Measurements from ENCODE around the gene RYR2.

Gene RYR2

GRCh38 chr1:237206065-237206414 is 164.1 kb downstream of the RYR2 start:
- DNase-seq, result no peak

- no peak for DNase-seq
Measured at GRCh38 chr1:237211031-237211430, 169.0 kb downstream of the RYR2 start.

DNA sequence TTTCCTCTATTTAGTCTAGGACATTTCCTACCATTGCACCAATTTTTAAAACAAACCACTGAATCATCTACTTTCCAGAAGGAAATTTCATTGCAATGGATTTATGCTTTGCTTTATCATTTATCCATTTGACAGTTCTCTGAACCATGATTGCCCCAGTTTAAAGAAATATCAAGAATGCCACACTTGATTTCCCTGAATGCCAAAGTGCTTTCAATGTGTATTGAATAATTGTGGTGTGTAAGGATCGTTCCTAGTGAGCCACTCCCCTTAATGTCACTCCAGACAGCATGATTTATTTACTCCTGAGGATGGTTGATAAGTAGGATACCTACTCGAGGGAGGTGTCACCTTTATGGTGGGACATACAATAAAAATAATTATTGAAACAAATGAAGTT is 169.6 kb downstream of the RYR2 start:
- no peak for DNase-seq

GRCh38 chr1:237219751-237220642 is 178.0 kb downstream of the RYR2 start:
- no peak for DNase-seq

DNA sequence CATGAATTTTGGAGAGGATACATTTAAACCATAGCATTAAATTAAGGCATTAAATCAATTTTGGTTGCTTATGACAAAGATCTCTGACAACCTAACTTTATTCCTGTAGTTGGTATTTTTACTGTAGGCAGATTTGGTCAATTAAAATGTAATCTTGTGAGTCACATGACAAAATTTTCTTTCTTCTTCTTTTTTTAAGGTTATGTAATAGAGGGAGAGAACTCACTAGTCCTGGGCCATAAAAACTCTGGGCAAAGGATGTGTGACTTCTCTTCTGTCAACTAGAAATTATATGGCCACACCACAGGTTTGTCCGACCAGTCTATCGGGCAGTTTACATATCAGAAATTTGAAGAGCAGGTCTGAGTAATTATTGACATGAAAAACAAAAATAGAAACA is 181.4 kb downstream of the RYR2 start:
- no peak for DNase-seq

DNA sequence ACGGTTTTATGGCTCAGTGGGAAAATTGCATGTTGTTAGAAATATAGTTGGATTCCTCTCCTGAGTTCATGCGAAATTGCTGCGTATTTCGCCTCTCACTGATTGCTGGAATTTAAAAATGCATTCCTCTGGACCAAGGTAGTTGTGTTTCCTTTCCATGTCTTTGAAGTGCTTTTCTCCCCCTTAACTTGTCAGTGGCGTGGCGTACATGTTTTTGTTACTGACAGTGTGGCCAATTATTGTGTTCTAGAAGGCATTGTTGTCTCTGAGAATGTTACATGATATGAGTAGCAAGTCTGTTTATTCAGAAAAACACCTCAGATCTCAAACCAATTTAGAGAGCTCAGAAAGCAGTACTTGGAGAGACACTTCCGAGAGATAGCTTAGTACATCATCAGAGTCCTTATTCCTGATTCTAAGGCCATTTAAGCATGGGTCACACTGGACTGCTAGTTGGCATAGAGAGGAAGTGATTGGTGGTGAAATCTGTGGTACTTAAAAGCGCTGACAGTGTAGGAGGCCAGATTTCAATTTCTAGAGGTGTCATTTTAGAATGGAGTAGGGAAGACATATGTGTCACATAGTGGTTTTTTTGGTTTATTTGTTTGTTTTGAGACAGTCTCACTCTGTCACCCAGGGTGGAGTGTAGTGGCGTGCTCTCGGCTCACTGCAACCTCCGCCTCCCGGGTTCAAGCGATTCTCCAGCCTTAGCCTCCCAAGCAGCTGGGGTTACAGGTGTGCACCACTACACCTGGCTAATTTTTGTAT is 184.4 kb downstream of the RYR2 start:
- no peak for DNase-seq

- no peak for DNase-seq
Measured at GRCh38 chr1:237227476-237227875, 185.5 kb downstream of the RYR2 start.

- DNase-seq, result no peak
Measured at GRCh38 chr1:237228421-237228820, 186.4 kb downstream of the RYR2 start.

GRCh38 chr1:237229333-237229732 is 187.3 kb downstream of the RYR2 start:
- no peak for DNase-seq

DNA sequence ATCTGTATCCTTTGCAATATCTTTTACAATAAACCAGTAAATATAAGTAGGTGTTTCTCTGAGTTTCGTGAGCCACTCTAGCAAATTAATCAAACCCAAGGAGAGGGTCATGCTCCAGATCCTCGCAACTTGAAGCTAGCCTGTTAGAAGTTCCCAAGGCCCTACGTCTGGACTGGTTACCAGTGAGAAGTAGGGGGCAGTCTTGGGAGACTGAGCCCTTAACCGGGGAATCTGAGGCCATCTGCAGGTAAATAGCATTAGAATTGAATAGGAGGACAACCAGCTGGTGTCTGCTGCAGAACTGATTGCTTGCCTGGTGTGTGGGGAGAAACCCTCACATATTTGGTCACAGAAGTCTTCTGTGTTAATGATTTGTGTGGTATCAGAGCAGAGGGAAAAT is 190.5 kb downstream of the RYR2 start:
- DNase-seq, result no peak

DNA sequence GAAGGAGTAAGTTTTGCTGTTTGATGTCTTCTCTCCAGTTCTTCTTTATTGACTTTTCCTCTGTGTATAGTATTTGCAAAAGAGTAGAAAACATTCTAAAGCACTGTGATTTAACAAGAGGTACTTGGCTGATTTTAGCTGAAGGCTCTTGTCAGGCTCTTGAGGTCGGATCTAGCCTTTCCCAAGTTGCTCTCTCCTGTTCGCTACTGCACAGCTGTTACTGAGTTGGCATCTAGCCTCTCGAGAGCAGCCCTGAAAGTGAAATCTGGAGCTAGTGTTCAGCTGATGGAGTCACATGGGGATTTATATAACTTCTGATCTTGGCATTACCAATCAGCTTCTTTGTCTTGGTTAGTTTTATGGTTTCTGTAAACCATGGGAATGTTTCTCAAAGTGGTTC is 193.1 kb downstream of the RYR2 start:
- DNase-seq, result no peak

GRCh38 chr1:237237721-237238120 is 195.7 kb downstream of the RYR2 start:
- DNase-seq, result no peak

- no peak for DNase-seq
Measured at GRCh38 chr1:237239248-237239647, 197.3 kb downstream of the RYR2 start.

- no peak for DNase-seq
Measured at GRCh38 chr1:237241038-237241437, 199.1 kb downstream of the RYR2 start.

- DNase-seq, result no peak
Measured at GRCh38 chr1:237244778-237245177, 202.8 kb downstream of the RYR2 start.

GRCh38 chr1:237247442-237247841 is 205.5 kb downstream of the RYR2 start:
- no peak for DNase-seq

DNA sequence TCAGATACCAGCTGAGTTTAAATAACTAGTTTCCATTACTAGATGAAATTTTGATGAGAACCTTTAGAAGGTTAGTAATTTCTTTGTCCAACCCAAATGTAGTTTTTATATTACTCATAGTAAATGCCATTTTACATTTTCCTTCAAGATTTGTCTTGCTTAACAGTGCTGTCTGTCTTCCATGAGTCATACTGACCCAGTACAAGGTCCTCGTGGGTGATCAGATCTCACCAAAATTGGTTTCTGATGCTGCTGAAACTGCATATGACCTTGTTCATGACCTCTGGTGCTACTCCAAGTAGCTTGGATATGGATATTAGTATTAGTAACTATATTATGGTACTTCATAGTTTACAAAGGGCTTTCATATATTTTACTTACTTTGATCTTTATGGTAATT is 207.1 kb downstream of the RYR2 start:
- no peak for DNase-seq

GRCh38 chr1:237250055-237250454 is 208.1 kb downstream of the RYR2 start:
- no peak for DNase-seq

DNA sequence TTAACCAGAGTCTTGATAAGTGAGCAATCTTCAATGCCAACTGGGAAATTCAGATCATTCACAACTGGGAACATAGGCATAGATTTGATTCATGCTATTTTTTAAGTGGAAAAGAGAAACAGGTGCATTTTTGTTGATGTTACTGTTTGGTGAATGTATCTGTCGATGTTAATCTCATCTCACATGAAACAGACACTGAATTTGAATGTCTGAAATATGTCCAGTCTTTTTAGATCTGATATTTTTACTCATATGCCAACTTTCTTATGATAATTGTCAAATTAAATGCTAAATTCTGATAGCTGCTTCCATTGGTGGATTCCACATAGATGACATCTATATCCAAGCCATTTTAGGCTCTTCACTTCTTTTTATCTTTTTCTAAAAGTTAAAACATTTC is 213.1 kb downstream of the RYR2 start:
- no peak for DNase-seq

DNA sequence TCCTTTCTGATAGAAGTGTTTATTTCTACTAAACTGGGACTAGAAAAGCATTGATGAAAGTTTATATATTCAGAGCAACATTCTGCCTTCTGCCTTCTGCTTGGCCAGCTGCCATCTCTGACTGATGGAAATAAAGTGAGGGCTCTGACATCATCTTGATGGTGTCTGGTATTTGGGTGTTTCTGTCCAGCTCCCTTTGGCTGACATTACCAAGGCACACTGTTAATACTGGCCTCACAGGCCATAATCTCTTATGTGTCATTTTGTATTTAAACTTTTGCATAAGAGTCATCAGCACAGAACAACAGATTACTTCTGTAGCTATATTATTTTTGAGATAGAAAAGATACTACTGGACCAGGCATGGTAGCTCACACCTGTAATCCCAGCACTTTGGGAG is 216.9 kb downstream of the RYR2 start:
- DNase-seq, result no peak

DNA sequence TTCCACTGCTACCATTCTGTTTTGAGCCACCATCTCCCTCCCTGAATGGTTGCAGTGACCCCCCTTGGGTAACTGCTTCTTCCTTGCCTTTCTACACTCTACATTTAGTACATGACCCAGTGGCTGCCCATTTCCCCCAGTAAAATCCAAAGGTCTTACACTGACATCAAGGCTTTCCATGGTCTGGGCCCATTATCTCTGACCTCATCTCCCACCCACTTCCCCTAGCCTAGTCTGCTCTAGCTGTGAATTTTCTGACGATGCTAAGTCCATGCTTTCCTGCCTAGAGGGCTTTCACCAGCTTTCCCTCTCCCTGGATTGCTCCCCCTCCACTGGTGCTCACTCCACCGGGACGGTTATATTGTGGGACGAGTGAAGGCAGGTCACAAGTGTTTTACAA is 219.2 kb downstream of the RYR2 start:
- no peak for DNase-seq

DNA sequence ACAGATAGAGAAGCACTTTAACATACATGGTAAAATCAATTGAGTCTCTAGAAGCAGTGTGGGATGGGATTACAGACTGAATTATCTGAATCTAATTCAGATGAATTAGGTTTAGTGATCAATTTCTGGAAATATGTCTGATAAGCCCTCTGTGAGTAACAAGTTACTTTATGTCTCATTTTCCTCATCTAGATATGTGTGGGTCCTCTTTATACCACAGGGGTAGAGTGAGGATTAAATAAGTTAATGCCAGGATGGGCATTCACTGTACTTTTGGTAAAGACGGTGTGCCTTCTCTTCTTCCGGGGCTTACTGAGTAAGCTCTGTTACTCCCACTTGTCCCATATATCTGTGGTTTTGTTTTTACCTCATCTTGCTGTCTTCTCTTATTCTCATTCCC is 225.8 kb downstream of the RYR2 start:
- no peak for DNase-seq

DNA sequence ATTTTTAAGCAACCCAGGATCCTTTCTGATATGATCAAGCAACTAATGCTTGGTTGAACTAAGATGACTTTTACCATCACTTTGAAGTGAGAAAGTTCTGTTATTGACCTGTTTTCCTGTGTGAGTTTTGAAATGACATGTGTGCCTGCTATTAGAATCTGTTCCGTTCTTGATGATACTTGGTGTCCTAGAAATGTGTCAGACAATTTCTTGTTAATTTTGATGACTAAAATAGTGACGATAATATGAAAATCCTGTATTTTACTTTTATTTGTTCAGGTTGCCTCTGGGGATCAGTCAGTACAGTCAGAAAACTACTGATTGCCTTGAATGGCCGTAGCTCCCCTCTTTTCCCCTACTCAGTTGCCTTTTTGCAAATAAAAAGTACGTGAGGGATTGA is 228.0 kb downstream of the RYR2 start:
- no peak for DNase-seq

DNA sequence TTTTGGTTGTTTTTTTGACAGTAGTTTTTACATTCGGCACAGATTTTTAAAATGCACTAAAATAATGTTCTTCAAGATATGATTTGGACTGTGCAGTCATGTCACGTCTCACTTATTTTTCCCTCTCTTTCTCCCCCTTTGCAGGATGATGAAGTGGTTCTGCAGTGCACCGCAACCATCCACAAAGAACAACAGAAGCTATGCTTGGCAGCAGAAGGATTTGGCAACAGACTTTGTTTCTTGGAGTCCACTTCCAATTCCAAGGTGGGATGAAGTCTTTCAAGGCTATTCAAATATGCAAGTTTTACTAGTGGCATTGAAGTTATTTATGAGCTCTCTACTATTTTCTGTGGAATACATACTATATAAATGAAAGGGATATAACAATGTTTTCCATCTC is 228.4 kb downstream of the RYR2 start:
- DNase-seq, result no peak

All from HCEC 1CT (cell line).